ENCODE results near the gene MRPL34.

- TF ChIP-seq EZH2 (IDR thresholded peaks at IDR 0.05; ENCODE audit: borderline replicate concordance) (no peak), CTCF (IDR thresholded peaks at IDR 0.05; ENCODE audit: poor library complexity) (no peak)
These were observed 17.2 kb downstream of the MRPL34 start for GRCh38 chr19:17322854-17323253.
